HepG2 (cell line): ENCODE results near the gene STRIT1.

Experiments used
- ARNT ChIP-seq: fragments of 450-650 bp; IDR thresholded peaks from 2 replicates; pipeline ENCODE4 v1.6.1; 2017
- CREB1 ChIP-seq, 2 experiments: fragments of 450-650 bp in 1 of 2; IDR thresholded peaks; 2 replicates each; pipeline ENCODE4 v1.6.1; 2016 to 2017; ENCODE audit warnings: control low read depth in 1 of 2, mild to moderate bottlenecking in 1 of 2, missing compliant biosample characterization in 1 of 2, missing genetic modification characterization in 1 of 2
- MAZ ChIP-seq, 2 experiments: sonication (generic) in 1 of 2; formaldehyde crosslinking in 1 of 2; IDR thresholded peaks; 2 replicates each; pipeline versions ENCODE4 v1.5.0 to v1.6.1; 2012 to 2020; ENCODE audit warnings: low read depth in 2 of 2, mild to moderate bottlenecking in 2 of 2, borderline replicate concordance in 1 of 2, improper control_type of control experiment in 1 of 2, low read length in 1 of 2, missing genetic modification reagents in 1 of 2, moderate library complexity in 1 of 2
- NR2C2 ChIP-seq: sonication (generic); formaldehyde crosslinking; IDR thresholded peaks from 2 replicates; pipeline ENCODE4 v1.4.0; 2020; ENCODE audit warnings: missing genetic modification reagents, mild to moderate bottlenecking, moderate library complexity, borderline replicate concordance
- PAX8 ChIP-seq: sonication (generic); formaldehyde crosslinking; IDR thresholded peaks from 2 replicates; pipeline ENCODE4 v1.8.0; 2022; ENCODE audit warnings: mild to moderate bottlenecking, missing genetic modification reagents, borderline replicate concordance
- PBX3 ChIP-seq: sonication (generic); formaldehyde crosslinking; IDR thresholded peaks from 2 replicates; pipeline ENCODE4 v1.8.1; 2023; ENCODE audit warnings: missing genetic modification reagents, inconsistent platforms, borderline replicate concordance
- PHF8 ChIP-seq: sonication (generic); formaldehyde crosslinking; IDR thresholded peaks from 2 replicates; pipeline ENCODE4 v1.5.0; 2020; ENCODE audit warnings: missing genetic modification reagents
- POLR2AphosphoS5 ChIP-seq: IDR thresholded peaks from 2 replicates; pipeline ENCODE4 v1.6.1; 2012; ENCODE audit warnings: low read depth, low read length
- ZBTB33 ChIP-seq: sonication (generic); formaldehyde crosslinking; IDR thresholded peaks from 2 replicates; pipeline ENCODE4 v1.4.0; 2020; ENCODE audit warnings: missing genetic modification reagents
- ZNF282 ChIP-seq: fragments of 450-650 bp; IDR thresholded peaks from 2 replicates; pipeline ENCODE4 v1.6.1; 2018; ENCODE audit not compliant: partially characterized antibody
- ZNF547 ChIP-seq: sonication (generic); formaldehyde crosslinking; IDR thresholded peaks from 2 replicates; pipeline ENCODE4 v1.5.1; 2020; ENCODE audit warnings: mild to moderate bottlenecking, missing genetic modification reagents
- ZNF564 ChIP-seq: sonication (generic); formaldehyde crosslinking; IDR thresholded peaks from 2 replicates; pipeline ENCODE4 v1.8.1; 2023; ENCODE audit warnings: mild to moderate bottlenecking, missing genetic modification reagents
- ZZZ3 ChIP-seq: sonication (generic); formaldehyde crosslinking; IDR thresholded peaks from 2 replicates; pipeline ENCODE4 v1.4.0; 2020; ENCODE audit warnings: missing genetic modification reagents, mild to moderate bottlenecking, borderline replicate concordance
- TF ChIP-seq, protein P1 (sequence below): sonication (generic); formaldehyde crosslinking; IDR thresholded peaks from 2 replicates; pipeline ENCODE4 v1.9.0; 2021; ENCODE audit warnings: mild to moderate bottlenecking, missing genetic modification reagents

GRCh38 chr3:155282385-155283091 is 10.9 kb downstream of the STRIT1 start:
- TF ChIP-seq, protein P1, sequence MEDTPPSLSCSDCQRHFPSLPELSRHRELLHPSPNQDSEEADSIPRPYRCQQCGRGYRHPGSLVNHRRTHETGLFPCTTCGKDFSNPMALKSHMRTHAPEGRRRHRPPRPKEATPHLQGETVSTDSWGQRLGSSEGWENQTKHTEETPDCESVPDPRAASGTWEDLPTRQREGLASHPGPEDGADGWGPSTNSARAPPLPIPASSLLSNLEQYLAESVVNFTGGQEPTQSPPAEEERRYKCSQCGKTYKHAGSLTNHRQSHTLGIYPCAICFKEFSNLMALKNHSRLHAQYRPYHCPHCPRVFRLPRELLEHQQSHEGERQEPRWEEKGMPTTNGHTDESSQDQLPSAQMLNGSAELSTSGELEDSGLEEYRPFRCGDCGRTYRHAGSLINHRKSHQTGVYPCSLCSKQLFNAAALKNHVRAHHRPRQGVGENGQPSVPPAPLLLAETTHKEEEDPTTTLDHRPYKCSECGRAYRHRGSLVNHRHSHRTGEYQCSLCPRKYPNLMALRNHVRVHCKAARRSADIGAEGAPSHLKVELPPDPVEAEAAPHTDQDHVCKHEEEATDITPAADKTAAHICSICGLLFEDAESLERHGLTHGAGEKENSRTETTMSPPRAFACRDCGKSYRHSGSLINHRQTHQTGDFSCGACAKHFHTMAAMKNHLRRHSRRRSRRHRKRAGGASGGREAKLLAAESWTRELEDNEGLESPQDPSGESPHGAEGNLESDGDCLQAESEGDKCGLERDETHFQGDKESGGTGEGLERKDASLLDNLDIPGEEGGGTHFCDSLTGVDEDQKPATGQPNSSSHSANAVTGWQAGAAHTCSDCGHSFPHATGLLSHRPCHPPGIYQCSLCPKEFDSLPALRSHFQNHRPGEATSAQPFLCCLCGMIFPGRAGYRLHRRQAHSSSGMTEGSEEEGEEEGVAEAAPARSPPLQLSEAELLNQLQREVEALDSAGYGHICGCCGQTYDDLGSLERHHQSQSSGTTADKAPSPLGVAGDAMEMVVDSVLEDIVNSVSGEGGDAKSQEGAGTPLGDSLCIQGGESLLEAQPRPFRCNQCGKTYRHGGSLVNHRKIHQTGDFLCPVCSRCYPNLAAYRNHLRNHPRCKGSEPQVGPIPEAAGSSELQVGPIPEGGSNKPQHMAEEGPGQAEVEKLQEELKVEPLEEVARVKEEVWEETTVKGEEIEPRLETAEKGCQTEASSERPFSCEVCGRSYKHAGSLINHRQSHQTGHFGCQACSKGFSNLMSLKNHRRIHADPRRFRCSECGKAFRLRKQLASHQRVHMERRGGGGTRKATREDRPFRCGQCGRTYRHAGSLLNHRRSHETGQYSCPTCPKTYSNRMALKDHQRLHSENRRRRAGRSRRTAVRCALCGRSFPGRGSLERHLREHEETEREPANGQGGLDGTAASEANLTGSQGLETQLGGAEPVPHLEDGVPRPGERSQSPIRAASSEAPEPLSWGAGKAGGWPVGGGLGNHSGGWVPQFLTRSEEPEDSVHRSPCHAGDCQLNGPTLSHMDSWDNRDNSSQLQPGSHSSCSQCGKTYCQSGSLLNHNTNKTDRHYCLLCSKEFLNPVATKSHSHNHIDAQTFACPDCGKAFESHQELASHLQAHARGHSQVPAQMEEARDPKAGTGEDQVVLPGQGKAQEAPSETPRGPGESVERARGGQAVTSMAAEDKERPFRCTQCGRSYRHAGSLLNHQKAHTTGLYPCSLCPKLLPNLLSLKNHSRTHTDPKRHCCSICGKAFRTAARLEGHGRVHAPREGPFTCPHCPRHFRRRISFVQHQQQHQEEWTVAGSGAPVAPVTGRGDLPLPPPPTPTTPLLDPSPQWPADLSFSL (CRISPR knock-in tag), result no peak
- TF ChIP-seq PBX3 (no peak), ZNF564 (CRISPR knock-in tag) (no peak), NR2C2 (CRISPR knock-in tag) (no peak), PHF8 (CRISPR knock-in tag) (no peak), ZNF282 (no peak), POLR2AphosphoS5 (no peak), PAX8 (CRISPR knock-in tag) (no peak), ZBTB33 (CRISPR knock-in tag) (no peak), ARNT (no peak), CREB1 (IDR thresholded peaks at IDR 0.05) (no peak), CREB1 (CRISPR knock-in tag; IDR thresholded peaks at IDR 0.05) (no peak), ZZZ3 (CRISPR knock-in tag) (no peak), MAZ (IDR thresholded peaks at IDR 0.05; ENCODE audit: borderline replicate concordance, low read depth, low read length) (no peak), MAZ (CRISPR knock-in tag; IDR thresholded peaks at IDR 0.05; ENCODE audit: low read depth) (no peak), ZNF547 (CRISPR knock-in tag) (no peak)
